ENCODE data around the gene PLEKHG4B. TPM values are rescaled to one million over a fixed set of nuclear protein-coding genes. Genes with fewer than 3 reads are reported as not detected.

PLEKHG4B gene
- total RNA-seq, 1 donor from 2014 or later = 49.4 TPM

- peaks cover 4% of the 10 kb centered on the region for H3K27me3 Mint-ChIP-seq (ENCODE audit: unreplicated experiment)
- peaks cover 20% of the 10 kb centered on the region for H3K36me3 Mint-ChIP-seq (ENCODE audit: unreplicated experiment)
- no peak for DNase-seq
- peaks cover 15% of the 10 kb centered on the region for H3K4me1 Mint-ChIP-seq (ENCODE audit: low read depth, unreplicated experiment)
- peaks cover 8% of the 10 kb centered on the region for H3K9me3 Mint-ChIP-seq (ENCODE audit: unreplicated experiment)
- H3K4me3 Mint-ChIP-seq (ENCODE audit: unreplicated experiment) = no peak overlapping the region
- H3K27ac Mint-ChIP-seq (ENCODE audit: unreplicated experiment) = peak overlapping the region; percentile 39
- TF ChIP-seq CTCF (IDR thresholded peaks at IDR 0.05; ENCODE audit: partially characterized antibody, unreplicated experiment) = no peak
Observed at GRCh38 chr5:153256-153655, 61.3 kb downstream of the PLEKHG4B start.

GRCh38 chr5:154236-154635 lies 62.3 kb downstream of the PLEKHG4B start:
- peaks cover 18% of the 10 kb centered on the region for H3K36me3 Mint-ChIP-seq (ENCODE audit: unreplicated experiment)
- DNase-seq = peak; percentile 8
- H3K4me1 Mint-ChIP-seq (ENCODE audit: low read depth, unreplicated experiment) = peaks cover 15% of the 10 kb centered on the region
- no peak overlapping the region for H3K27ac Mint-ChIP-seq (ENCODE audit: unreplicated experiment)
- H3K4me3 Mint-ChIP-seq (ENCODE audit: unreplicated experiment) = no peak overlapping the region
- peaks cover 4% of the 10 kb centered on the region for H3K27me3 Mint-ChIP-seq (ENCODE audit: unreplicated experiment)
- peaks cover 7% of the 10 kb centered on the region for H3K9me3 Mint-ChIP-seq (ENCODE audit: unreplicated experiment)
- TF ChIP-seq CTCF (IDR thresholded peaks at IDR 0.05; ENCODE audit: partially characterized antibody, unreplicated experiment) = no peak

- Mint-ChIP-seq H3K27ac (ENCODE audit: unreplicated experiment) (no peak overlapping the region), H3K27me3 (ENCODE audit: unreplicated experiment) (peaks cover 4% of the 10 kb centered on the region), H3K4me1 (ENCODE audit: low read depth, unreplicated experiment) (peaks cover 15% of the 10 kb centered on the region), H3K36me3 (ENCODE audit: unreplicated experiment) (peaks cover 13% of the 10 kb centered on the region), H3K4me3 (ENCODE audit: unreplicated experiment) (no peak overlapping the region), H3K9me3 (ENCODE audit: unreplicated experiment) (peaks cover 2% of the 10 kb centered on the region)
- TF ChIP-seq CTCF (IDR thresholded peaks at IDR 0.05; ENCODE audit: partially characterized antibody, unreplicated experiment) = no peak
- peak; percentile 14 for DNase-seq
Observed at GRCh38 chr5:154826-155225, 62.9 kb downstream of the PLEKHG4B start.

GRCh38 chr5:155651-156410 lies 63.9 kb downstream of the PLEKHG4B start:
- H3K27me3 Mint-ChIP-seq (ENCODE audit: unreplicated experiment) = peaks cover 5% of the 10 kb centered on the region
- peaks cover 3% of the 10 kb centered on the region for H3K9me3 Mint-ChIP-seq (ENCODE audit: unreplicated experiment)
- no peak for TF ChIP-seq CTCF (IDR thresholded peaks at IDR 0.05; ENCODE audit: partially characterized antibody, unreplicated experiment)
- H3K4me1 Mint-ChIP-seq (ENCODE audit: low read depth, unreplicated experiment) = peaks cover 15% of the 10 kb centered on the region
- DNase-seq = peak; percentile 10
- H3K27ac Mint-ChIP-seq (ENCODE audit: unreplicated experiment) = no peak overlapping the region
- peaks cover 13% of the 10 kb centered on the region for H3K36me3 Mint-ChIP-seq (ENCODE audit: unreplicated experiment)
- no peak overlapping the region for H3K4me3 Mint-ChIP-seq (ENCODE audit: unreplicated experiment)

- DNase-seq = peak; percentile 12
- no peak for TF ChIP-seq CTCF (IDR thresholded peaks at IDR 0.05; ENCODE audit: partially characterized antibody, unreplicated experiment)
- no peak overlapping the region for H3K4me3 Mint-ChIP-seq (ENCODE audit: unreplicated experiment)
- peaks cover 5% of the 10 kb centered on the region for H3K27me3 Mint-ChIP-seq (ENCODE audit: unreplicated experiment)
- H3K4me1 Mint-ChIP-seq (ENCODE audit: low read depth, unreplicated experiment) = peaks cover 17% of the 10 kb centered on the region
- no peak overlapping the region for H3K27ac Mint-ChIP-seq (ENCODE audit: unreplicated experiment)
- H3K9me3 Mint-ChIP-seq (ENCODE audit: unreplicated experiment) = peaks cover 3% of the 10 kb centered on the region
- H3K36me3 Mint-ChIP-seq (ENCODE audit: unreplicated experiment) = peaks cover 13% of the 10 kb centered on the region
Observed at GRCh38 chr5:156411-157072, 64.6 kb downstream of the PLEKHG4B start.

All from glutamatergic neuron (in vitro differentiated cells).